ENCODE data around the gene C1QTNF9B. TPM values are rescaled to one million over a fixed set of nuclear protein-coding genes. Genes with fewer than 3 reads are reported as not detected.

C1QTNF9B gene
- total and polyA plus RNA-seq, 2 experiments from 2014 or later: 0.27 to 0.28 TPM

- TF ChIP-seq REST (IDR thresholded peaks at IDR 0.05; ENCODE audit: unreplicated experiment) (no peak), ETS1 (IDR thresholded peaks at IDR 0.05) (no peak)
These were observed 36.0 kb downstream of the C1QTNF9B start (continued) for GRCh38 chr13:23861310-23861709.

GRCh38 chr13:23859904-23860303, 37.4 kb downstream of the C1QTNF9B start:
- H3K4me1 ChIP-seq (ENCODE audit: insufficient read depth): no peaks in the 10 kb centered on the region
- Mint-ChIP-seq H3K4me3 (no peak overlapping the region), H3K36me3 (ENCODE audit: low read depth) (peaks cover 2% of the 10 kb centered on the region; the same call in 2 of the 3 replicates), H3K4me1 (peaks cover 8% of the 10 kb centered on the region), H3K9me3 (no peaks in the 10 kb centered on the region), H3K27ac (no peak overlapping the region), H3K27me3 (ENCODE audit: insufficient read depth, low read depth, poor library complexity) (no peaks in the 10 kb centered on the region)
- no peaks in the 10 kb centered on the region for H4K20me1 ChIP-seq (replicated peaks; ENCODE audit: insufficient read depth)
- H3K27ac ChIP-seq (ENCODE audit: low read depth): no peak overlapping the region
- H3K27me3 ChIP-seq (ENCODE audit: insufficient read depth): no peaks in the 10 kb centered on the region
- H3K4me3 ChIP-seq: no peak overlapping the region
- H3F3A ChIP-seq (replicated peaks; ENCODE audit: low read depth): no peaks in the 10 kb centered on the region
- no peak overlapping the region for H2AFZ ChIP-seq
- ATAC-seq: no peak
- no peaks in the 10 kb centered on the region for H3K9me2 ChIP-seq (ENCODE audit: insufficient read depth)
- no peaks in the 10 kb centered on the region for H3K36me3 ChIP-seq (ENCODE audit: insufficient read depth)
- no peak overlapping the region for H3K4me2 ChIP-seq
- no peaks in the 10 kb centered on the region for H3K79me2 ChIP-seq (replicated peaks; ENCODE audit: insufficient read depth)
- no peak for DNase-seq (ENCODE audit: low spot score)
- TF ChIP-seq ZNF114 (CRISPR knock-in tag; IDR thresholded peaks at IDR 0.05): no peak
- TF ChIP-seq JUNB (IDR thresholded peaks at IDR 0.05; ENCODE audit: unreplicated experiment): no peak
- TF ChIP-seq POLR2AphosphoS5 (IDR thresholded peaks at IDR 0.05; ENCODE audit: low read depth): no peak
- TF ChIP-seq ZNF462 (CRISPR knock-in tag; IDR thresholded peaks at IDR 0.05): no peak
- TF ChIP-seq REST (IDR thresholded peaks at IDR 0.05; ENCODE audit: unreplicated experiment): no peak
- no peak for TF ChIP-seq ZNF331 (CRISPR knock-in tag; IDR thresholded peaks at IDR 0.05; ENCODE audit: low read depth)
- TF ChIP-seq EZH2phosphoT487 (IDR thresholded peaks at IDR 0.05; ENCODE audit: unreplicated experiment): no peak
- no peak for TF ChIP-seq STAT1 (IDR thresholded peaks at IDR 0.05; ENCODE audit: unreplicated experiment)
- no peak for TF ChIP-seq CREB1 (CRISPR knock-in tag; IDR thresholded peaks at IDR 0.05; ENCODE audit: low read depth)
- no peak for TF ChIP-seq NANOG (IDR thresholded peaks at IDR 0.05; ENCODE audit: borderline replicate concordance)

Data from GM23338 (cell line).